Cardiac fibroblast (primary cell): ENCODE data around the gene ABCC10.
"Not testable (repeated sequence)": the region's sequence is repeated elsewhere in the genome, so short reads cannot be mapped to it uniquely, and the experiment has no call there.

Experiments
- DNase-seq, 2 donors: peaks; one replicate each; pipeline versions ENCODE4 v3.0.0 to v3.0.0-alpha.2; 2010; ENCODE audit warnings: low read depth in 2 of 2
- H3K4me3 ChIP-seq, 2 donors: replicated peaks in 1 of 2; 1 replicate in 1 of 2; 2 replicates in 1 of 2; pipeline ENCODE4 v1.5.1; 2011; ENCODE audit warnings: low read depth in 2 of 2, low read length in 2 of 2, mild to moderate bottlenecking in 2 of 2, moderate library complexity in 1 of 2
- TF ChIP-seq, protein P1 (sequence below): IDR thresholded peaks from one replicate; pipeline ENCODE4 v1.5.1; 2011; ENCODE audit warnings: low read depth, mild to moderate bottlenecking, low read length, inconsistent platforms

ABCC10 gene

GRCh38 chr6:43413002-43413401 lies 14.3 kb upstream of the ABCC10 start:
- no peak for DNase-seq
- H3K4me3 ChIP-seq: no peak overlapping the region
- TF ChIP-seq, protein P1, sequence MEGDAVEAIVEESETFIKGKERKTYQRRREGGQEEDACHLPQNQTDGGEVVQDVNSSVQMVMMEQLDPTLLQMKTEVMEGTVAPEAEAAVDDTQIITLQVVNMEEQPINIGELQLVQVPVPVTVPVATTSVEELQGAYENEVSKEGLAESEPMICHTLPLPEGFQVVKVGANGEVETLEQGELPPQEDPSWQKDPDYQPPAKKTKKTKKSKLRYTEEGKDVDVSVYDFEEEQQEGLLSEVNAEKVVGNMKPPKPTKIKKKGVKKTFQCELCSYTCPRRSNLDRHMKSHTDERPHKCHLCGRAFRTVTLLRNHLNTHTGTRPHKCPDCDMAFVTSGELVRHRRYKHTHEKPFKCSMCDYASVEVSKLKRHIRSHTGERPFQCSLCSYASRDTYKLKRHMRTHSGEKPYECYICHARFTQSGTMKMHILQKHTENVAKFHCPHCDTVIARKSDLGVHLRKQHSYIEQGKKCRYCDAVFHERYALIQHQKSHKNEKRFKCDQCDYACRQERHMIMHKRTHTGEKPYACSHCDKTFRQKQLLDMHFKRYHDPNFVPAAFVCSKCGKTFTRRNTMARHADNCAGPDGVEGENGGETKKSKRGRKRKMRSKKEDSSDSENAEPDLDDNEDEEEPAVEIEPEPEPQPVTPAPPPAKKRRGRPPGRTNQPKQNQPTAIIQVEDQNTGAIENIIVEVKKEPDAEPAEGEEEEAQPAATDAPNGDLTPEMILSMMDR: no peak

DNA sequence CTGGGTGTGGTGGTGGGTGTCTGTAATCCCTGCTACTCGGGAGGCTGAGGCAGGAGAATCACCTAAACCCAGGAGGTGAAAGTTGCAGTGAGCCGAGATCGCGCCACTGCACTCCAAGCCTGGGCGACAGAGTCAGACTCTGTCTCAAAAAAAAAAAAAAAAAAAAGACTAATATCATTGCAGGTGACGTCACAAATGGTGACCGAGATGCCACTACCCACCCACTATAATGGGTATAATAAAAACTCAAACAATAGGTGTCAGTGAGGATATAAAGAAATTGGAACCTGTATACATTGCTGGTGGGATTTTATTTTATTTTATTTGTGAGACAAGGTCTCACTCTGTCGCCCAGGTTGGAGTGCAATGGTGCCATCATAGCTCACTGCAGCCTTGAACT lies 12.1 kb upstream of the ABCC10 start:
- DNase-seq, H3K4me3 ChIP-seq: not testable (repeated sequence)

DNA sequence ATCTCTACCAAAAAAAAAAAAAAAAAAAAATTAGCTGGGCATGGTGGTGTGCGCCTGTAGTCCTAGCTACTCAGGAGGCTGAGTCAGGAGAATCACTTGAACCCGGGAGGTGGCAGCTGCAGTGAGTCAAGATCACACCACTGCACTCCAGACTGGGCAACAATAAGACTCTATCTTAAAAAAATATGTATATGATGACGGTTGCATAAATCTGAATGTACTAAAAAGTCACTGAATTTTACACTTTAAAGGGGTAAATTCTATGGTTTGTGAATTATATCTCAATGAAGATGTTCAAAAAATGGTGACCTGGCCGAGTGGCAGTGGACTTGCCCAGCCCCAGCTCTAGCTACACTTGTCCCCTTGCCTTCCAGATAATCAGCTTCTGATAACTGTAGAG lies 10.4 kb upstream of the ABCC10 start:
- no peak overlapping the region for H3K4me3 ChIP-seq
- no peak for DNase-seq
- TF ChIP-seq, protein P1: no peak

GRCh38 chr6:43420012-43420709 lies 7.2 kb upstream of the ABCC10 start:
- no peak for DNase-seq
- TF ChIP-seq, protein P1: no peak
- no peak overlapping the region for H3K4me3 ChIP-seq

- TF ChIP-seq, protein P1: no peak
- no peak for DNase-seq
- H3K4me3 ChIP-seq: no peak overlapping the region
These were observed 5.5 kb upstream of the ABCC10 start for GRCh38 chr6:43421831-43422230.

DNA sequence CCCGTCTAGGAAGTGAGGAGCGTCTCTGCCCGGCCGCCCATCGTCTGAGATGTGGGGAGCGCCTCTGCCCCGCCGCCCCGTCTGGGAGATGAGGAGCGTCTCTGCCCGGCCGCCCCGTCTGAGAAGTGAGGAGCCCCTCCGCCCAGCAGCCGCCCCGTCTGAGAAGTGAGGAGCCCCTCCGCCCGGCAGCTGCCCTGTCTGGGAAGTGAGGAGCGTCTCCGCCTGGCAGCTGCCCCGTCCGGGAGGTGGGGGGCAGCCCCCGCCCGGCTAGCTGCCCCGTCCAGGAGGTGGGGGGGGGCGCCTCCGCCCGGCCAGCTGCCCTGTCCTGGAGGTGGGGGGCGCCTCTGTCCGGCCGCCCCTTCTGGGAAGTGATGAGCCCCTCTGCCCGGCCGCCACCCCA lies 2.3 kb upstream of the ABCC10 start:
- not testable (repeated sequence) for H3K4me3 ChIP-seq, DNase-seq

DNA sequence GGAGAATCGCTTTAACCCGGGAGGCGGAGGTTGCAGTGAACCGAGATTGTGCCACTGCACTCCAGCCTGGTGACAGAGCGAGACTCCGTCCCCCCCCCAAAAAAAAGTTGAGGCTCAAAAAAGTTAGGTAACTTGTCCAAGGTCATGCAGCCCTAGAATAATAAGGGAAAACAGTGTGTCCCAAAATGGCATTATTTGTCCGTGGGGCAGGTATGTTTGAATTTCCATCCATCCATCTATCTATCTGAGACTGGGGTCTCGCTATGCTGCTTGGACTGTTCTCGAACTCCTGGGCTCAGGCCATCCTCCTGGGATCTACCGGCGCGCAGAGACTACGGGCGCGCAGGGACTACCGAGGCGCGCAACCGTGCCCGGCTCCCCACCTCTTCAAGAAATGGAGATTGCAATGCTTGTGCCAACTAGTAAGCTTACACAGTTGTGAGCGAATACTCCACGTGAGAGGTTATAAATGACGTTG lies 374 bp upstream of the ABCC10 start:
- TF ChIP-seq, protein P1: no peak
- H3K4me3 ChIP-seq: peak overlapping the region; percentile 95 to 99
- DNase-seq: no peak

DNA sequence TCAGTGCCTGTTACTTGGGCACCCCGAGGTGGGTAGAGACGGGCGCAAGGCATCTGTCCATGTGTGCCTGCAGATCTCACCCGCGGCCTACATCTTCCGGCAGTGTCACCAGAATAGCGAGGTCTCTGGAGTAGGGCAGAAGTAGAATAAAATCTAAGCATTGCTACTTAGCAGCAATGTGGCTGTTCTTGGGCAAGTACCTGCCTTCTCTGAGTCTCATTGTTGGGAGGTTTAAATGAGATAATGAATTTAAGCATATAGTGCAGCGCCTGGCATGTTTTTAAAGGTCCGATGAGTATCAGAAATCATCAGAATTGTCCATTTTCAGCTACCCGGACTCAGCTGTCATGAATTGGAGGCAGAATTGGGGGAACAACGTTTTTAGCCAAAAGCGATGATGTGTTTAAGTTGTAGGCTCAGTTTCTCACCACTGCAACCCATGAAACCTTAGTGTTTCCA lies 800 bp downstream of the ABCC10 start:
- DNase-seq: peak in 1 of 2 donors; percentile 10
- H3K4me3 ChIP-seq: peak overlapping the region; percentile 95 to 99
- TF ChIP-seq, protein P1: no peak
